Measurements from ENCODE around the gene MKNK1.

Gene MKNK1

DNA sequence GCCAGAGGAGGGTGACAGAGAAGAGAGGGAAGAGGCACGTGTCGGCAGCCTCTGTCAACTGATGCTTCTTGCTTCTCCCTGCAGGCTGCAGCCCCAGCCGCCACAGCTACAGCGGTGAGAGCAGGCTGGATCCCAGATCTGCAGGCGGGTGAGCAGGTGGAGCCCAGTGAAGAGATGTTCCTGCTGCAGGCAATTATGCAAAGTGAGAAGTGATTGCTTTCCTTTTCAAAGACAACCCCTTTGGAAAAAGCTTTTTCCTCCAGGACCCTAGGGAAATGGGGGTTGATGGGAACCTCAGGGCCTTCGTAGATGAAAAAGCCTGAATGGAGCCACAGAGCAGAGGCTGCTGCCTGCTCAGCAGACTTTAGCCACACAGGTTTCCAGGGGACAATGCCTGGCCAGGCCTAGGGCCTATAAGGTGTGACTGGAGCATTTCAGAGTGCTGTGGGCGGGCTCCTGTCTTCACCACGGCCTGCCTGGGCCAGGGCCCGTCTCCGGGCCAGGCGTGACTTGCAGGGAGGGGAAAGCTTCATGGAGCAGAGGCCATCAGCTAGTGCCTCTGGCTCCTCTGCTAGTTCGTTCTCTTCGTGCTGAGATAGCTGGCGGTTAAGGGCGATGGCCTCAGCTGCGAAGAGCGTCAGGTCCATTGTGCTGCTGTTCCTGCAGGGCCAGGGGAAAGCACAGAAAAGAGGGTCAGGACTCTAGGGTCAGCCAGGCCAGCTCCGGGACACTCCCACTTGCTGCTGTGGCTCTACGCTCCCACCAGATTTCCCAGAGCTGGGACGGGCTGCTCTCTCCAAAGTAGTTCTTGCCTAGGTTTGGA, 45.7 kb downstream of the MKNK1 start:
- no peak for DNase-seq (ENCODE audit: low read depth)

DNA sequence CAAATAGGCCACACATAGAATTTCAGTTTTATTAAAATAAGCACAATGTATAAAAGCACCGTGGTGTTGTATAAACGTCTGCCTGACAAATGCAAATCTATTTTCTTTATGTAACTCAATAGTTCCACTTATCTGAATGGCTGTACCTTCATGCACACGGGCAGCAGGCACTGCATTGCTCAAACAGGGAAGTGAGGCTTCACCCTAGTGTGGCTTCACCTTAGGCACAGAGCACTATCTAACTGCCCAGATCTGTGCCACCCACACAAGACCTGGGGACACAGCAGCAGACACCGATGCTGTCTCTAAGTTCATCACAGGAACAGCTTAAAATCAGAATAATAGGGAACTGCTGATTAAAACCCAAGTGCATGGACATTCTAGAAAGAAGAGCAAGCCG, 46.7 kb downstream of the MKNK1 start:
- DNase-seq (ENCODE audit: low read depth), result no peak

DNA sequence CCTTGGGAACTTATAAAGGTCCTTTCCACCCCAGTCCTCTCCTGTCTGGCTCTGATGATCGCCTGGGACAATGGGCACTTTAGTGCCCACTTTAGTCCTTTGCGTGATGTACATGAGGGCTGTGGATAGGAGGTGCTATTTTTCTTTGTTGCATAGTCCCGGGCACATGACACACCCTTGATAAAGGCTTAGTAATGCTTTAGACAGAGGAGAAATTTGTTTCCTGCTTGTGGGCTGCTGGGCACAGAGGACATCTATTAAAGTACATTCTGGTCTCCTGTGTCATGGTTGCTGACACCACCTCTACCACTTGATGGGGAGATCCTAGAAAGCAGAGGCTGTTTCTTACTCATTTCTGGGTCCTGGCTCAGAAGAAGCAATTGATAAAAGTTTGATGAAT, 47.2 kb downstream of the MKNK1 start:
- peak; percentile 80 for DNase-seq (ENCODE audit: low read depth)

DNA sequence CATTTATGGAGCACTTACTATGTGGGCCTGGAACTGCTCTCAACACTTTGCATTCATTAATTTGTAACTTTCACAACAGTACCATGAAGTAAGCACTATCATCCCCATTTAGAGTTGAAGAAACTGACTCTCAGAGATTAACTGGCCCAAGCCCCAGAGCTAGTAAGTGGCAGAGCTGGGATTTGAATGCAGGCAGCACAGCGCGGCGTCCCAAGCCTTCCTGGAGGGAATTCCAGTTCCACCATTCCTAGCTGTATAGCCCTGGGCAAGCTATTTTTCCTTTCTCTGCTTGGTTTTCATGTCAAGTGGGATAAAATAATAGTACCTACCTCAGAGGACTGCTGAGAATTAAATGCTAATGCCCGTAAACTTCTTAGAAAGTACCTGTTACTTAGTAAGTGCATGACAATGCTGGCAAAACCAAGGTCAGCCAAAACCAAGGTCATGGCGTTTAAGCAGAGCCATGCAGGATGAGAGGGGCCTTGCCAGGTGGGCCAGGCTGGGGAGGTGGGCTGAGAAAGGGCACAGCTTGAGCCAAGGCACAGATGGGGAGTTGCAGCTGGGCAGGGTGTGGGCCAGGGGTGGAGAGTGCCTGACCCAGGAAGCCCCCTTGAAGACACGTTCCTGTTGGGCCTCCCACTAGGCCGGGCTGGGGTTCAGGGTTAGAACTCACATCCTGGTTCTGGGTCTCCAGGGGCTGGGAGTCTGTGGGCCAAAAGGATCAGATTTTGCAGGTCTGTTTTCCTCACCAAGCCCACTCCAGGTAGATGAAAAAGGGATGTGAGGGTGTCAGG, 48.0 kb downstream of the MKNK1 start:
- no peak for DNase-seq (ENCODE audit: low read depth)

- no peak for DNase-seq (ENCODE audit: low read depth)
Observed at GRCh38 chr1:46554597-46555381, 49.3 kb downstream of the MKNK1 start.

- DNase-seq (ENCODE audit: low read depth), result no peak
Observed at GRCh38 chr1:46554236-46554596, 49.9 kb downstream of the MKNK1 start.

DNA sequence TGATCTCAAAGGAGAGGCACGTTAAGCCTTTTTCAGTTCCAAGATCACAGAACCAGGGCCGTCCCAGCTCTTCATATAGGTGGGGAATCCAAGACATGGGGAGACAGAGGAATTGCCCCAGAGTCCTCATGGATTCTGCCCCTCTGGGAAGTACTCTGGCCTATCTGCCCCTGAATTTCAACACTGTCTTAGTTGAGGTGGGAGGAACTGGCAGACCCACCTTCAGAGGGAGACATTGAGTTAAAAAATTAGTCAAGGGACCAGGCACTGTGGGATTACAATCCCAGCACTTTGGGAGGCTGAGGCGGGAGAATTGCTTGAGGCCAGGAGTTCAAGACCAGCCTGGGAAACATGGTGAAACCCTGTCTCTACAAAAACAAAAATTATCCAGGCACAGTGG, 50.6 kb downstream of the MKNK1 start:
- DNase-seq (ENCODE audit: low read depth), result no peak

GRCh38 chr1:46552357-46553237, 51.5 kb downstream of the MKNK1 start:
- DNase-seq (ENCODE audit: low read depth), result no peak

DNA sequence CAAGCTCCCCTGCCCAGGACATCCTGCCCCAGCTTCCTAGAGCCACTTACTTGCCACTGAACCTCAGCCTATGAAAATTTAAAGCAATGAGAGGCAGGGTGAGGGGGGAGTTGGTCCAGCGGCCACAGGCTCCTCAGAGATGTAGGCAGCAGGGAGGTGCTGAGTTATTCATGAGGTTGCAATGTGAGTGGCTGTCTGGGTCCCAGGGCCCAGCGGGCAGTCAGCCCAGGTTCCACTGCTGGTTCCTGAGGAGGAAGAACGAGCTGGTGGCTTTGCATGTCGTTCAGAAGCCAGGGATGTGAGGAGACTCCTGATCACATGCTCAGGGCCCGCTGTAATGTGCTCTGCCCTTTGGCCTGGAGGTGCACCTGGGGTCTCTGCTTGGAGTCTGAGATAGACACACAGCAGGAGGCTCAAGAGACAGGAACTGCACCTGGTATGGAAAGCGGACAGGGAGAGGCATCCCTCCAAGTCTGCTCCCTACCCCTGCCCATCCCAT, 52.4 kb downstream of the MKNK1 start, which contains the start of gene KNCN:
KNCN (minus strand) TSS at position 51 of the 499 bp plus-strand sequence. CDS start 432 bp downstream, outside the sequence.
- DNase-seq (ENCODE audit: low read depth), result no peak

- no peak for DNase-seq (ENCODE audit: low read depth)
Observed at GRCh38 chr1:46550751-46551231, 53.3 kb downstream of the MKNK1 start.

GRCh38 chr1:46549697-46550681, 54.1 kb downstream of the MKNK1 start:
- DNase-seq (ENCODE audit: low read depth), result peak; percentile 37

- DNase-seq (ENCODE audit: low read depth), result peak; percentile 49
Observed at GRCh38 chr1:46547481-46548383, 56.3 kb downstream of the MKNK1 start.

DNA sequence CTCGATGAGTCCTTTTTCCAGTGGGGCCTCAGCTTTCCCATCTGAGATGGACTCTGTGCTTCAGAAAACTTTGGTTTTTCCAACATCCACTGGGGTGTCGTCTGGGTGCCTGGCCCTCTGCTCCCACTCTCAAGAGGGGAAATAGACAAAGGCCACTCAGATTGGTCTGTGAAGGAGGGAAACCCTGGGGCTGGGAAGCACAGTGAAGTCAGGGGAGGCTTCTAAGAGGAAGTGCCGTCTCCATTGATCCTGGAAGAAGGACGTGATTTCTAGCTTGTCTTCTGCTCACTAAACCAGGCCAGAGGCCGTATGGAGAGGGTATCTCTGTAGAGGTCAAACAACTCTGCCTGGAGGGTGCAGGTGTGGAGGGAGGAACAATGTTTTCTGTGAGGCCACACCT, 57.9 kb downstream of the MKNK1 start:
- DNase-seq (ENCODE audit: low read depth), result no peak

DNA sequence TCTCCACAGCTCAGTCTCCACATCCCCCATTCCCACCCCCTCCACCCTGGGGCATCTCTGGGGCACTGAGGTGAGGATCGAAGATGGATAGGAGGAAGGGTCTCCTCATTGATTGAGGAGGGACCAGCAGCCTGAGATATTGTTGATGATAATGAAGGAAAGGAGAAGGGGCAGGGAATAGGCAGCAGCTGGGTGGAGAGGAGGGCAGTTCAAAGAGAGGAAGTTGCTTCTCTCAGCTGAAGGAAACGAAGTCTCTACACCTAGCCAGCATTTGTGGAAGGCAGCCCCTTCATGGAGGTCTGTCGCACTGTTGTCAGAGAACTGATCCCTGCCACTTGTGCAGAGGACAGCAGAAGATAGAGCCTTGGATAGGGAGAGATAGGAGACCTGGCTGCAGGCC, 58.3 kb downstream of the MKNK1 start:
- no peak for DNase-seq (ENCODE audit: low read depth)

- no peak for DNase-seq (ENCODE audit: low read depth)
Observed at GRCh38 chr1:46544561-46545240, 59.4 kb downstream of the MKNK1 start.

DNA sequence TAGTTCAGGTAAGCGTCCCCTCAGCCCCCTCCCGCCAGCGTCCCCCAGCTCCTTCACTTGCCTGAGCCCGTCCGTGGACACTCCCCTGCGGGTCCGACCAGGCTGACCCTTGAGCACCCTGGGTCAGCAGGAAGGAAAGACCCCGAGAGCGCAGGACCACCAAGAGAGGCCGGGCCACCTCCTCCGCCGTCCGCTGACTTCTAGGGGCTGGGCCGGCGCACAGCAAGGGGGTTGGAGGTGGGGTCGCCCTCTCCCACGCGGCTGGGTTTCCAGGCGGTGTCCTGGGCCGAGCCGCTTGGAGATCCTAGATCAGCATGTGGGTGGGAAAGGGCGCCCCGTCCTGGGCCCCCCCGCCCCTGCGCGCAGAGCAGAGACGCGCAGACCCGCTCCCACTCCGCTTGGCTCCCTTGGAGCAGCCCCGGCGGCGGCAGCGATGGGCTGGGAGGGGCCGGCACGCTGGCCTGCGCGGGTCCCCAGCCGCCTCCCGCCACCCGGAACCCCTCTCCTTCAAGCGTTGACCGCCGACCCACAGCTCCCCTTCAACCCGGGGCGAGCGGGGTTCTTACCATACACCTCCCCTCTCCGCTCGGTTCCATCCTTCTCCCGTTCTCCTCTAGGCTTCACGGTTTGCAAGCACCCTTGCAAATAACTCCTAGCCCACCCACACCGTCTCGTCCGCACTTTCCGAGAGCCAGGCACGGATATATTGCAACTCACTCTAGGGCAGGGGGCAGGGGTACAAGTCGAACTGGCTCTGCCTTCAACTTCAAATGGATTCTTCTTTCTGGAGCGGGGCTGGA, 60.1 kb downstream of the MKNK1 start:
- DNase-seq (ENCODE audit: low read depth), result no peak

GRCh38 chr1:46543382-46543760, 60.7 kb downstream of the MKNK1 start:
- DNase-seq (ENCODE audit: low read depth), result no peak
